Spleen (tissue), 11 donors: ENCODE data around the gene NOTO. TPM values are rescaled to one million over a fixed set of nuclear protein-coding genes. Genes with fewer than 3 reads are reported as not detected.

ENCODE experiments used
- DNase-seq: peaks from one replicate; pipeline ENCODE4 v3.0.0-alpha.2; 2020
- H3K27ac ChIP-seq, 8 donors: fragments of 200-600 bp; sonication (generic) in 7 of 8; 1 replicate in 4 of 8; 2 replicates in 4 of 8; pipeline versions ENCODE4 v1.5.0 to v1.8.0; 2016 to 2021; ENCODE audit warnings: inconsistent platforms in 4 of 8, mild to moderate bottlenecking in 4 of 8, moderate library complexity in 1 of 8
- H3K27me3 ChIP-seq, 7 donors: fragments of 200-600 bp; sonication (generic) in 6 of 7; replicated peaks in 1 of 7; 1 replicate in 4 of 7; 2 replicates in 3 of 7; pipeline versions ENCODE4 v1.5.0 to v1.8.0; 2016 to 2021; ENCODE audit warnings: inconsistent platforms in 3 of 7, mild to moderate bottlenecking in 1 of 7
- H3K36me3 ChIP-seq, 6 donors: fragments of 200-600 bp; sonication (generic) in 5 of 6; 1 replicate in 4 of 6; 2 replicates in 2 of 6; pipeline versions ENCODE4 v1.5.0 to v1.8.0; 2016 to 2021; ENCODE audit warnings: inconsistent platforms in 2 of 6
- H3K4me1 ChIP-seq, 6 donors: fragments of 200-600 bp; sonication (generic) in 5 of 6; 1 replicate in 3 of 6; 2 replicates in 3 of 6; pipeline versions ENCODE4 v1.5.0 to v1.8.0; 2016 to 2021; ENCODE audit warnings: inconsistent platforms in 3 of 6
- H3K4me3 ChIP-seq, 8 donors: fragments of 200-600 bp; sonication (generic) in 7 of 8; 1 replicate in 4 of 8; 2 replicates in 4 of 8; pipeline versions ENCODE4 v1.5.0 to v1.8.0; 2016 to 2021; ENCODE audit warnings: inconsistent platforms in 4 of 8, mild to moderate bottlenecking in 4 of 8, moderate library complexity in 2 of 8
- H3K9me3 ChIP-seq, 8 donors: fragments of 200-600 bp; sonication (generic) in 7 of 8; 1 replicate in 4 of 8; 2 replicates in 4 of 8; pipeline versions ENCODE4 v1.5.0 to v1.8.0; 2016 to 2021; ENCODE audit warnings: inconsistent platforms in 4 of 8
- POLR2A ChIP-seq, 3 donors: fragments of 450-650 bp; IDR thresholded peaks; one replicate each; pipeline ENCODE4 v1.5.1; 2017; ENCODE audit warnings: antibody characterized with exemption in 3 of 3, mild to moderate bottlenecking in 1 of 3
- POLR2AphosphoS5 ChIP-seq, 3 donors: sonication (generic); formaldehyde crosslinking; IDR thresholded peaks; one replicate each; pipeline ENCODE4 v1.5.1; 2017; ENCODE audit warnings: antibody characterized with exemption in 3 of 3
- WGBS, 5 donors: extraction: QIAGEN DNeasy Blood & Tissue Kit in 3 of 5; methylation state at CpG; one replicate each; pipeline versions ENCODE4 v1.1.5 to v1.1.7; 2013 to 2018; 5-methylcytosine and 5-hydroxymethylcytosine counted together
- intact Hi-C: fragments of 100-400 bp; cut with DNase I; formaldehyde crosslinking; loops from one replicate; pipeline ENCODE4 v1.15.0; 2023; ENCODE audit warnings: low total_unique reads
- polyA plus RNA-seq, 3 donors: library from polyadenylated mRNA; stranded (reverse); fragments of 200-250 nt; gene quantifications; one replicate each; pipeline ENCODE4 v1.2.1, GENCODE V29; 2013
- total RNA-seq, 7 donors: library from RNA; depleted of rRNA in 3 of 7; stranded (reverse); fragments of >200 nt in 3 of 7; fragmentation: NEBNext Ultra II Directional in 4 of 7; extraction: Animal tissue kit (Norgen Biotek cat#: 25700) in 4 of 7; gene quantifications; one replicate each; pipeline versions ENCODE4 v1.1.0 to v1.2.1, GENCODE V29; 2016 to 2021
- TF ChIP-seq, protein P1 (sequence below), 11 experiments: fragments of 200-600 bp in 7 of 11; fragments of 450-650 bp in 4 of 11; sonication (generic) in 4 of 11; IDR thresholded peaks in 8 of 11; conservative IDR thresholded peaks in 3 of 11; 1 replicate in 7 of 11; 2 replicates in 4 of 11; pipeline versions ENCODE4 v1.4.0 to v1.8.0; 2016 to 2021; ENCODE audit warnings: antibody characterized with exemption in 11 of 11, inconsistent platforms in 4 of 11, mild to moderate bottlenecking in 1 of 11
- donor health status: healthy with polysubstance abuse.
- donor health status: DM: no; HTN: no; CAD: no; lungs with moderate emphysema.
- donor health status: DM: no; HTN: no; CAD: no.
- donor health status: Bipolar disorder and iron deficiency.
- donor health status: healthy.
- donor health status: DM: no; HTN: no; CAD: no.
- donor health status: DM: yes; HTN: yes; CAD: no.

Gene NOTO
- total and polyA plus RNA-seq, 10 donors: not detected

DNA sequence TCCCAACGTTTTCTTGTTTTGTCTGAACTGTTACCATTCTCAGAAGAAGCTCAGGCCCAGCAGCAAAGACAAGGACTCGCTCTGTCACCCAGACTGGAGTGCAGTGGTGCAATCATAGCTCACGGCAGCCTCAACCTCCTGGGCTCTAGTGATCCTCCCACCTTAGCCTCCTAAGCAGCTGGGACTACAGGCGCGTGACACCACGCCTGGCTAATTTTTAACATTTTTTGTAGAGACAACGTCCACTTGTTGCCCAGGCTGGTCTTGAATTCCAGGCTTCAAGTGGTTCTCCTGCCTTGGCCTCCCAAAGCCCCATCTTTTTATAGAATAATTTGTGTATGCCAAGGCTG lies 9.7 kb downstream of the NOTO start:
- WGBS, 5 donors: 73 to 80% (median 76%) methylated on average over 7 of the region's 7 CpGs
- Histone ChIP-seq H3K9me3 (no peaks in the 10 kb centered on the region), H3K27ac (no peak overlapping the region), H3K36me3 (no peaks in the 10 kb centered on the region), H3K4me3 (no peak overlapping the region), H3K27me3 (peaks cover 0 to 6% (median 0%) of the 10 kb centered on the region in 7 donors), H3K4me1 (peaks cover 20 to 39% (median 33%) of the 10 kb centered on the region in 6 donors)
- intact Hi-C loops: no loop called here
- TF ChIP-seq POLR2A (IDR thresholded peaks at IDR 0.05): no peak
- TF ChIP-seq POLR2AphosphoS5 (IDR thresholded peaks at IDR 0.05): no peak
- TF ChIP-seq, protein P1, sequence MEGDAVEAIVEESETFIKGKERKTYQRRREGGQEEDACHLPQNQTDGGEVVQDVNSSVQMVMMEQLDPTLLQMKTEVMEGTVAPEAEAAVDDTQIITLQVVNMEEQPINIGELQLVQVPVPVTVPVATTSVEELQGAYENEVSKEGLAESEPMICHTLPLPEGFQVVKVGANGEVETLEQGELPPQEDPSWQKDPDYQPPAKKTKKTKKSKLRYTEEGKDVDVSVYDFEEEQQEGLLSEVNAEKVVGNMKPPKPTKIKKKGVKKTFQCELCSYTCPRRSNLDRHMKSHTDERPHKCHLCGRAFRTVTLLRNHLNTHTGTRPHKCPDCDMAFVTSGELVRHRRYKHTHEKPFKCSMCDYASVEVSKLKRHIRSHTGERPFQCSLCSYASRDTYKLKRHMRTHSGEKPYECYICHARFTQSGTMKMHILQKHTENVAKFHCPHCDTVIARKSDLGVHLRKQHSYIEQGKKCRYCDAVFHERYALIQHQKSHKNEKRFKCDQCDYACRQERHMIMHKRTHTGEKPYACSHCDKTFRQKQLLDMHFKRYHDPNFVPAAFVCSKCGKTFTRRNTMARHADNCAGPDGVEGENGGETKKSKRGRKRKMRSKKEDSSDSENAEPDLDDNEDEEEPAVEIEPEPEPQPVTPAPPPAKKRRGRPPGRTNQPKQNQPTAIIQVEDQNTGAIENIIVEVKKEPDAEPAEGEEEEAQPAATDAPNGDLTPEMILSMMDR (IDR thresholded peaks at IDR 0.05 in 8 of 11, conservative IDR thresholded peaks at IDR 0.05 in 3 of 11): no peak
- no peak for DNase-seq

DNA sequence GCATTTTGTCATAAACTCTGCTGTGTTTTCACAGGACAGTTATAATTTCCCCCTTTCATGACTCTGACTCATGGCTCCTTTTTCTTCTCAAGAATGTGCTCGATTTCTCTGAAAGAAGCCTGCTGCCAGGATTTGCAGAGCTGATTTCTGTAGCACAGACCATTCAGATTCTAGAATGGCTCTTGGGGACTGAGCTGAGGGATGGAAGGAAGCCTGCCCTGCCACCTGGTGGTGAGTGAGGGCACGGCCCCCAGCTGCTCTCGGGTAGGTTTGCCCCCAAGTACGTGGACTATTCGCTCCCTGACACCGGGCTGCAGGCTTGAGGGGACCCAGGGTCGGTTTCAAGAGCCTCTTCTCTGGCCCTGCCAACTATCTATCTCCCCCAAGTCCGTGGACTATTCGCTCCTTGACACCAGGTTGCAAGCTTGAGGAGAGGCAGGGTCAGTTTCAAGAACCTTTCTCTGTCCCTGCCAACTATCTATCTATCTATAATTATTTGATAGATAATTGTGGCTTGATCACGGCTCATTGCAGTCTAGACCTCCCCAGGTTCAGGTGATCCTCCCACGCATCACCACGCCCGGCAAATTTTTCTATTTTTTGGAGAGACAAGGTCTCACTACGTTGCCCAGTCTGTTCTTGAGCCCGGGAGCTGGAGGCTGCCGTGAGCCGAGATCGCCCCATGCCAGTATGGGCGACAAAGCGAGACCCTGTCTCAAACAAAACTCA lies 10.2 kb downstream of the NOTO start:
- DNase-seq: peak; percentile 90
- WGBS, 5 donors: 52 to 58% (median 56%) methylated on average over 20 of the region's 20 CpGs
- peak overlapping the region in 1 of 8 donors; percentile 100 for H3K4me3 ChIP-seq
- peak overlapping the region in 1 of 8 donors; percentile 85 for H3K27ac ChIP-seq
- no peaks in the 10 kb centered on the region for H3K9me3 ChIP-seq
- H3K4me1 ChIP-seq: peaks cover 20 to 39% (median 33%) of the 10 kb centered on the region in 6 donors
- intact Hi-C loops: no loop called here
- peaks cover 0 to under 1% (median 0%) of the 10 kb centered on the region in 7 donors for H3K27me3 ChIP-seq
- no peaks in the 10 kb centered on the region for H3K36me3 ChIP-seq
- TF ChIP-seq POLR2AphosphoS5 (IDR thresholded peaks at IDR 0.05) (peak in 1 of 3 donors; percentile 18), POLR2A (IDR thresholded peaks at IDR 0.05) (no peak)
- TF ChIP-seq, protein P1 (IDR thresholded peaks at IDR 0.05 in 8 of 11, conservative IDR thresholded peaks at IDR 0.05 in 3 of 11): peak; percentile 63 to 96 (median 89)

GRCh38 chr2:73214120-73215035 lies 12.0 kb downstream of the NOTO start, which contains the start of gene SMYD5:
Gene SMYD5, plus strand, starts transcription at chr2:73214245. Its CDS starts 22 bp downstream, at chr2:73214267.
- intact Hi-C loops: no loop called here
- WGBS, 5 donors: 0 to 1% (median 0%) methylated on average over 48 to 64 of the region's 64 CpGs

More at GRCh38 chr2:73214120-73215035, 12.0 kb downstream of the NOTO start, which contains the start of gene SMYD5:
- H3K36me3 ChIP-seq: peaks cover 0 to 13% (median 5%) of the 10 kb centered on the region in 6 donors
- H3K4me3 ChIP-seq: peak within 1 kb of the TSS; percentile 90 to 100 (median 100)
- peaks cover 20 to 39% (median 33%) of the 10 kb centered on the region in 6 donors for H3K4me1 ChIP-seq
- no peaks in the 10 kb centered on the region for H3K9me3 ChIP-seq
- TF ChIP-seq, protein P1 (IDR thresholded peaks at IDR 0.05 in 8 of 11, conservative IDR thresholded peaks at IDR 0.05 in 3 of 11): no peak
- TF ChIP-seq POLR2A (IDR thresholded peaks at IDR 0.05) (peak in 1 of 3 donors; percentile 19), POLR2AphosphoS5 (IDR thresholded peaks at IDR 0.05) (peak; percentile 90 to 94 (median 92))
- peak; percentile 95 for DNase-seq
- H3K27ac ChIP-seq: peak within 1 kb of the TSS; percentile 67 to 89 (median 82)
- H3K27me3 ChIP-seq: no peaks in the 10 kb centered on the region
